ENCODE results near the gene FGR.

- TF ChIP-seq CTCF (IDR thresholded peaks at IDR 0.05) (peak; percentile 87), EZH2 (IDR thresholded peaks at IDR 0.05) (peak; percentile 50)
Observed at GRCh38 chr1:27668808-27669723, 34.1 kb upstream of the FGR start.
